NCI-H1105 treated with DMSO at 0.1 percent for 48 hours (cell line): Measurements from ENCODE around the gene NKD2.
"Not testable (repeated sequence)": the region's sequence is repeated elsewhere in the genome, so short reads cannot be mapped to it uniquely, and the experiment has no call there.

Experiments used
- DNase-seq: peaks from one replicate; lab custom pipeline; 2025; lab: John Stamatoyannopoulos, UW

The NKD2 gene

DNA sequence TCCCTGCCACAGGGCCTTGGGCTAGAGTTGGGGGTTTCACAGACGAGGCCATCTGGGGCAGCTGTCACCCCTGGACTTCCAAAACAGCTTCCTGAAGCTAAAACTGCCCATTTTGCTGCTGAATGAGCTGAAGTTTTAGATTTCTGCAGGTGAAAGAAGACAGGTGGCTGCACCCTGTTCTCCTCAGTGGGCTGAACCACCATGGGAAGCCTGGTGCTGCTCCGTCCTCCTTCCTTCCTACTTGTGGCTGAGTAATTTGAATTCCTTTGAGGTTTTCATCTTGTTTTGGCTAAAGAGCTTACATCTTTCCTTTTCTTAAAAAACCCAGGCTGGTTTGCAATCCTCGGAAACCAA is 5.3 kb downstream of the NKD2 start:
- DNase-seq = no peak

DNA sequence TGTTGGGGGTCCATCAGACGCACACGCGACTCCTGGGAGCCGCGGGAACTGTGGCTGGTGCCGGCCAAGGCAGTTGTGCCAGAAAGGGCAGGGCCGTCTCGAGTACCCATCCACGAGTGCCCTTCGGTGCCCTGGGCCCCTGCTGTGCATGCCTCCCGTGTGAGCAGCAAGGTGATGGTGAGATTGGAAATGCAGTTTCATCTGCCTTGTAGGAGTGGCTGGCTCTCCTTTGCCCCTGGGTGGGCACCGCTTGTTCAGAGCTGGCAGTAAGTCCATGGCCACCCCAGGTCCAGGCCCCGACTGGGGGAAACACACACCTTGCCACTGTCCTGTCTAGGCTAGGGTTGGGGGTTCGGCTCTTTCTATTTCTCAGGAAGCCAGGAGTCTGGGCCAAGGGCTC is 5.7 kb downstream of the NKD2 start:
- no peak for DNase-seq

DNA sequence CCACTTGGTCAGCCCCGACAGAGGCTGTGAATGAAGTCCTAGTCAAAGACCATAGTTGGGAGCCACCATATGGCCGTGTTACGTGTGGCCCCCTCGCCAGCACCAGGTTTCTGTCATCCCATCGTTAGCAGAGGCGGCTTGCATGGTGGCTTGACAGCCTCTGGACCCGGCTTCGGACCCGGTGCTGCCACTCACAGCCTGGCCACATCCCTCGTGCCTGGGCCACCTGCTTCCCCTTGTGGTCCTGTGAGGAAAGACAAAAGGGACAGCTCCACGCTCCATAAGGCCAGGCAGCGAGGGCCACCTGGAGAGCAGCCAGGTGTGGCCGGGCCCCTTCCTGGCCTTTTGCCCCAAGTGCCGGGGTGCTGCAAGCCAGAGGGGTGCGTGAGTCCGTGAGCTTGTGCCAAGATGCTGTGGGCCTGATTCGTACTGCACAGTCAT is 6.2 kb downstream of the NKD2 start:
- no peak for DNase-seq

DNA sequence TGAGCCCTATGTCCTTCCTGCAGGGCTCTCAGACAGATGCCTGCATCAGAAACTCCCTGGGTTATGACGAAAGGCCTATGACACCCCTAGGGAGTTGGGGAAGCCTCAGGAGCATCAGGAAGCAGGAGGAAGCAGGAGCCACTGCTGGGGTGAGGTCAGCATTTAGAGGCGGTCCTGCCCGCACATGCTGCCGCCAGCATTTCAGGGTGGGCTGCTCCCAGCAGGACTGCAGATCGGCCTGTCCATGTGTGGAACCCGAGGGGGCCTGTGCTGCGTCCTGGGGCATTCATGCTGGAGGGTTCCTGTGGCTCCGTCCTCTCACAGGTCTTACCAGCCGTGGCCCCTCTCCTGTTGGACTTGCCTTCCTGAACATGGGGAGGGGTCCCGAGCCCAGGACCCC is 6.9 kb downstream of the NKD2 start:
- DNase-seq = no peak

DNA sequence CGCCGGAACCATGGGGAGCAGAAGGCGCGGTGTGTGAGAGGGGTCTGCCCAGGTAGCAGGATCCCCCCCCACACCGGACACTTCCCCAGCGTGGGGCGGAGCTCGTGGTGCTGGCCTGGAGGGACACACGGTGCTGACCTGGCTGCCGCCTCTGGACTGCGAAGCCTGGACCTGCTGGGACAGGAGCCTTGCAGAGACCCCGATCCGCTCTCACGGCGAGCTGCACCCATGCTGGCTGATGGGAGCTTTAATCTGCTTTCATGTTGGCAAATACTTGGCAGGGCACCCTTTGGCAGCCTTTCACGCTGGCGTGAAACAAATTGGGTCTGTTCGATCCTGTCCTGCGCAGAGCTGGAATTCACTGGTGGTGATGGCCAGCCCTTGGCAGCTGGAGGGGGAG is 7.4 kb downstream of the NKD2 start:
- DNase-seq = no peak

DNA sequence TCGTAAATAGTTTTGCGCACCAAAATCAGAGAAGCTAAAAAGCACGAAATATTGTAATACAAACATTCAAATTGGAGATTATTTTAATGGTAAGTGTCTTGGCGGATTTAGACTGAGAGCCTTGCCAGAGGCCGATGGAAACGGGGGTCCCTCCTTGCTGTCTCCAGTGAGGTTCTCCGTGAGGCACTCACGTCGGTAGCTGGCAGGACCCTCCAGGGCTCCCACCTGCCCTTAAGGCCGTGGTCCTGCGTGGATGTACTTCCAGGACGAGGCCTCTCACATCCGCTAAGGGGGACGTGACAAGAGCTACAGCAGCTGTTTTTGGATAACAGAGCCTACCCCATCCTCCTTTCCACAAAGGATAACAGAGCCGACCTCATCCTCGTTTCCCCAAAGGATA is 7.9 kb downstream of the NKD2 start:
- DNase-seq = no peak

DNA sequence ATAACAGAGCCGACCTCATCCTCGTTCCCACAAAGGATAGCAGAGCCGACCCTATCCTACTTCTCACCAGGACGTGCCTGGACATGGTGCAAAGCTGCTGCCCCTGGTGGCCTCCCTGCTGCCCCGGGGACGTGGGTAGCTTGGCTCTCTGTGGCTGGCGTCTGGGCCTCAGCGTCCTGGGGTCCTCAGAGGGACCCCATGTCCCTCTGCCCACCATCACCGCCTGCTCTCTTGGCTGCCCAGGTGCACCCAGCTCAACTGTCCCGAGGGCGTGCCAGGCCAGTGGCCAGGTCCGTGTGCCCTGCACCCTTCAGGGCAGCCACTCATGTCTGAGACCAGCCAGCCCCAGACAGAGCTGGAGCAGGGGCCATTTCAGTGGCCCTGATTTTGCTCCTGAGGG is 8.5 kb downstream of the NKD2 start:
- DNase-seq = no peak

DNA sequence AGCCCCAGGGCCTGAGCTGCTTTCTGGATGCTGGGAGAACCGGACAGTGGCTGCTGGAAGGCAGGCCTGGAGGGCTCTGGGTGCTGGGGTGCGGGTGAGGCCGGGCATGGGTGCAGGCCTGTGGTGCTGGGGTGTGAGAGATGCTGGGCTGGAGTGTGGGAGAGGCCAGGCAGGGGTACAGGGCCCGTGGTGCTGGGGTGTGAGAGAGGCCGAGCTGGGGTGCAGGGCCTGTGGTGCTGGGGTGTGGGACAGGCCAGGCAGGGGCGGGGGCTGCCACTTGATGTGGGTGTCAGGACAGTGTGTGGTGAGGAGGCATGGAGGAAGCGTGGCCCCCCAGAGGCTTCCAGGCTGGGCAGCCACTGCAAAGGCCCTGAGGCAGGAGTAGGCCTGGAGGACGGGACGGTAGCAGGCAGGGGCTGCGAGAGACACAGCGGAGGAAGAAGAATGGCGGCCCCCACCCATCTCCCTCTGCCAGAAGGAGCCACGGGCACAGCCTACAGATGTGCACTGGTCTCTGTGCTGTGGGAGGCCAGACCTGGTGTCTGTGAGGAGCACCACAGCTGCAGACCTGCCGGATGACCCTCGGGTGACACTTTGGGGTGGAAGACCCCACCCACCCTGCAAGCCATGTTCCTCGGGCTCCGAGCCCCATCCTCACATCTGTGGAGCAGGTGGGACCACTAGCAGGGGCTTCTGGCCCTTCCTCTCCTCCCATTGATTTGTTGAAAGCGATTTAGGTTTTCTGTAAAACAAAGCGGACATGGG is 9.3 kb downstream of the NKD2 start:
- DNase-seq = no peak

DNA sequence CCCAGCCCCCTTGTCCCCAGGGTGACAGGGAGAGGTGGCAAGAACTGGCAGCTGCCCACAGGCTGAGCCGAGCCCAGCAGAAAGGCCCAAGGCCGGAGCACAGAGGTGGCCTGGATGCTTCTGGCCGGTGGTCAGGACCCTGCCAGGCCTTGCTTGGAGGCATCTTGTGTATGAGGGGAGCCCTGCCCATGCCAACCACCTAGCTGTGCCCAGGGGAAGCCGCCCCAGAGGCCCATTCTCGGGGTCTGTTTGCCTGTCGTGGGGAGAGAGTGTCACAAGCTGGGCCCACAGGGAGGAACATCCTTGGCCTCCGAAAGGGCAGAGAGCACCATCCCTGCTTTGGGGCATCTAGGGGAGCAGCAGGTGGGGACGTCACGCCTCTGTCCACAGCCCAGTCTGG is 10.0 kb downstream of the NKD2 start:
- no peak for DNase-seq

DNA sequence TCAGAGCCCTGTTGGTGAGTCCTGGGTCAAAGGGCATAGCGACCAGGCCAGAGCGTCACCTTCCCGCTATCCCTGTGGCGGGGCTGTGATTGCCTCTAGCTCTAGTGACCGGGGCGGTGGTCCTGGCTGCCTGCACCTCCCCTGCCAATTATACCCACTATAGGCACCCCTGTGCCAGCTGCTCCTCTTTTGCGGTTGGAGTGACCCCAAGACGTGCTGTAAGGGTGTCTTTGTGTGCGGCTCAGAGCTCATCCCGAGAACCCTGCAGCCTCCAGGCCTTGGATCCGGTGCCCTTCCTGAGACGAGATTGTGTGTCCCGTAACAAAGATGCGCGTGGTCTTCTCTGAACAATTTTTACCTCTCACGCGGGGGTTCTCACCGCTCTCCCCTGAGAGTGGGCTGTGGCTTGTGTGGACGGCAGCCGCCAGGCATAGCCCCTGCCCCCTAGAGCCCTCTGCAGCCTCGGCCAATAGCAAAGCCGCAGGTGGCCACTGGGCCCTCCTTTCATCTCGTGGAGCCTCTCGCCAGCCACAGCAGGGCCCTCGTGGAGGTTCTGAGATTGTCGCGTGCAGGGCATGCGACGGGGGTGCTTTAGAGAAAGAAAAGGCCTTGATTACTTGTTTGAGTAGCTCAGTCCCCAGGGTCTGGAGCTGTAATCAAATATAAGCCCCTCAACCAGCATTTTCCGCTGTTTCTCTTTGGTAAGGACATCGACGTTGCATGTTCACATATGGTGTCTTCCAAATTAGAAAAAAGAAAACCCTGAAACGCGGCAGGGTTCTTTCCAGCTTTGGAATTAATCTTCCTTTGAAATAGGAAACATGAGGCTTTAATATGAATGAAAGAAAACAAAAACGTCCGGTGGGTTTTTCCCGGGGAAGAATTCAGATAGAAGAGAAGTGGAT is 10.7 kb downstream of the NKD2 start:
- DNase-seq = no peak

DNA sequence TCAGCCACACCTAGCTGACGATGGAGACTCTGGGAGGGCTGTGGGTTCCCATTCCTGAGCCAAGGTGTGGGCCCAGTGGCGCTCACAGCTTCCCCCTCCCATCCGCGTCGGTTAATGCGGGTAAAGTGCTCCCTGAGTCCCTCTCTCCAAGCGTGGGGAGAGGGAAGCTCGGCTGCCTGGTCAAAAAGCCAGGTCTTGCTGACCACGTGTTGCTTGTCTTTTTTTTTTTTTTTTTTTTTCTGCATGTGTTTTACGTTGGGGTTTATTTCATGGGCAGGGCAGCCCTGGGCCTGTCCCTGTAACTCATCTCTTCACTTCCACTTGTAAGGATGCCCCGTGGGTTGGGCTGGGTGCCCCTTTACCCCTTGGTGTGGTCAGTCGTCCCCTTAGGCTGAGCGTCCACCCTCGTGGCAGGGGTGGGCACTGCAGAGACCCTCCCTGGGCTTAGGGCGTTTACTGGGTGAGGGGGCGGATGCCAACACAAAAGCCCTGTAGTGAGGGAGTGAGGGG is 11.9 kb downstream of the NKD2 start:
- DNase-seq = no peak

DNA sequence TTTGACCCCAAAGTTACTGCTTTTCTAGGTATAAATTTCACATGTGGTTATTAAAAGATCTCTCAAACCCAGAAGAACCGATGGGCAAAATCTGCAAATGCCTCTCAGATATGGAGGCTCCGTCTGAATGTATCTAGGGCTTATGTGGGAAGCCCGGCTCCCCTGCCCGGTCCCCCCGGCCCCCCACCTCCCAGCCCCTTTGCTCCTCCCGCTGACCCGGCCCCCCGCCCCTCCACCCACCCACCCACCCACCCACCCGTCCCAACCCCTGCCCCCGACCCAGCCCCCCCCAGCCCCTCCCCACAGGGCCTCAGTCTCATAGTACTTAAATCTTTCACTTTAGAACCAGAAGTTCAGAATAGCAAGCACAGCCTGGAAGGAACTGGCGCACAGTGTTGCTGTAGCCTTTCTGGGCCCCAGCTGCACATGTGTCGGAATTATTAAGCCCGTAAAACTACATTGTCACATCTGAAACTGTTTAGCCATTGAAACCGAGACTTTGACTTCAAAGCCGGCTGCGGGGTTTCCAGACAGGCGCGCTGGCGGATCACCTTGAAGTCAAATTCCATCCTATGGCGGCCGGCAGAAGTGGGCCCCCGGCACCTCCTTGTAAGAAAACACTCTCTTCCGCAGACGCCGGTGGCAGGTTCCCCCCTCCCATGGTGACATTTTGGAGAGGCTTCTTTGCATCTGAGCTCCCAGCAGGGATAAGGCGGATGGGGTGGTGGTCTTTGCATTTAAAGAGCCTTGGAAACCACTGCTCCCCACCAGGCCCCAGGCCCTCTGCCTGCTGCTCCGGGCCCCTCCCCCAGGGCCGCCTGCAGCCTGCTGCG is 12.8 kb downstream of the NKD2 start:
- DNase-seq = no peak

DNA sequence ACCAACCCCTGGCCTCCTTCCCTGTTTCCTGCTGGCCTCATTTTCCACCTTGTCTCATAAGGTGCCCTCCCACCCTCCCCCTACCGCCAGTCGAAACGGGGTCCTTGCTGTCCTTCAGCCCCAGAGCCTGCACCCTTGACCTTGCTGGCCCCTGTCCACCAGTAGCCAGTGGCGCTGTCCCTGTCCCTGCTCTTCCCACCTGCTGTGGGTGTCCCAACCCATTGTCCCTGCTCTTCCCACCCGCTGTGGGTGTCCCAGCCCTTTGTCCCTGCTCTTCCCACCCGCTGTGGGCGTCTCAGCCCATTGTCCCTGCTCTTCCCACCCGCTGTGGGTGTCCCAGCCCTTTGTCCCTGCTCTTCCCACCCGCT is 13.4 kb downstream of the NKD2 start:
- DNase-seq = not testable (repeated sequence)

DNA sequence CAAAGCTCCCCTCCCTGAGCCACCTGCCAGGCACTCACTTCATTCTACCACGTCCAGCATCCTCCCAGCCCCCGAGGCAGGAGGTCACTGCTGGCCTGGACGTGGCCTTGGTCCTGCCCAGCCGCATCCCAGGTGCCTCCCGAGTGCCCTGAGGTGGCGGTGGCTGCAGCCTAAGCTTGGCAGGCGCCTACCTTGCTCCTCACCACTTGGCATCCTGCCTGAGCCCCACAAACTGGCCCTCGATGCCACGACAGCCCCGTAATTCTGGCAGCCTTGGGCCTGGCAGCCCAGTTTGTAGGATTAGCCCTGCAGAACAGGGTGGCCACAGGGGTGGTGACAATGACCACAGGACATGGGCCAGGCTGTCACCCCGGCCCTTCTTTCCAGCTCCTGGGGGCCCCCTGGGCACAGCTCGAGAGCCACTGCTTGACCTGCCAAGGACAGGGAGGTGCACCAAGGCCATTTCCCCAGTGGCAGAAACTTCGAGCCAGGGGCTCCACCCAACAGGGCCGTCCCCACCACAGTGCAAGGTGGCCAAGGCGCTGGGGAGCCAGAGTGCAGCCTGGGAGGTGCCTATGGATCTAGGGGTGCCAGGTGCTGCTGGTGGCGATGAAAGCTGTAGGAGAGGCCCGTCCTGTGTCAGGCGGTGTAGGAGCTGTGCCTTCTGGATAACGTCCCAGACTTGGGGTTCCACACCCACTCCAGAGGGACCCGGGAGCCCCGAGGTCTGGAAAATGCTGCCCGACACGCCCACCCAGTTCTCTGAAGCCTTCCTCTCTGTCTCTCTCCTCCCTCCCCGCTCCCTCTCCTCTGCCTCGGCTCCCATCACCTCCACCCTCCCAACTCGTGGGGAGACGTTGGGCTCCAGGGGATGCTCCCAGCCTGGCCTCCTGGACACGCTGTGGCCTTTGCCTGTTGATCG is 18.4 kb downstream of the NKD2 start:
- DNase-seq = no peak

DNA sequence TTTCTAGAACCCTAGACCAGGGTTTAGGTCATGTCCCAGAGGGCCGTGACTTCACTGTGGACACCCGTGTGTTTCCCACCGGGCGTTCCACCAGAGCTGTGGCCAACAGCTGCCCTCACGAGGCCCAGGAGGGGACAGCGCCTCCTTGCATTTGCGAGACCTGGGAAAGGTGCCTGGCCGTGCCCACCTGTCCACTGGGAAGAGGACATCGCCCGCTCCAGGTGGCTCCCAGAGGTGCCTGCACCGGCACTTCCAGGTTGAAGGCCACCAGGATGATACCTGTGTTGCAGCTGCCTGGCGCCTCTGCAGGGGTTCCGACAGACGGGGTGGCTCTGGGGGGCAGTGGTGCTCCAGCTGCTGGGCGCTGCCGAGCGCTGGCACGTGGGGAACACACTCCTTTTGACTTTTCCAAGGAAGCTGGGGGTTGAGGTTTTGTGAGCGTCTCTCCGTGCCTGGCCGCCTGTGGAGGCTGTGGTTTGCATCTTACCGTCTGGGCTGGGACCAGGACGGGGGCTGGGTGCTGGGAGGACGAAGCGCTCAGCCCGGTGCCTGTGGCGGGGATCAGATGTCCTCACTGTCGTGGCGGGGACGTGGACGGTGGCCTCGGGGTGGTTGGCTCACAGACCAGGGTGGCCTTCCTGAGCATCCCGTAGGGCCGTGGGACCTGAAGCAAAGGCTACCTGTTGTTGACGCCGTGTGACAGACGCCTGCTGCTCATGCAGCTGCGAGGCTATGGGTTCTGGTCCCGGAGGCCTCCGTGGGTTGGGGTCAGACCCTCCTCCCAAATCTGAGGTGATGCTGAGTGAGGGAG is 19.2 kb downstream of the NKD2 start:
- no peak for DNase-seq

DNA sequence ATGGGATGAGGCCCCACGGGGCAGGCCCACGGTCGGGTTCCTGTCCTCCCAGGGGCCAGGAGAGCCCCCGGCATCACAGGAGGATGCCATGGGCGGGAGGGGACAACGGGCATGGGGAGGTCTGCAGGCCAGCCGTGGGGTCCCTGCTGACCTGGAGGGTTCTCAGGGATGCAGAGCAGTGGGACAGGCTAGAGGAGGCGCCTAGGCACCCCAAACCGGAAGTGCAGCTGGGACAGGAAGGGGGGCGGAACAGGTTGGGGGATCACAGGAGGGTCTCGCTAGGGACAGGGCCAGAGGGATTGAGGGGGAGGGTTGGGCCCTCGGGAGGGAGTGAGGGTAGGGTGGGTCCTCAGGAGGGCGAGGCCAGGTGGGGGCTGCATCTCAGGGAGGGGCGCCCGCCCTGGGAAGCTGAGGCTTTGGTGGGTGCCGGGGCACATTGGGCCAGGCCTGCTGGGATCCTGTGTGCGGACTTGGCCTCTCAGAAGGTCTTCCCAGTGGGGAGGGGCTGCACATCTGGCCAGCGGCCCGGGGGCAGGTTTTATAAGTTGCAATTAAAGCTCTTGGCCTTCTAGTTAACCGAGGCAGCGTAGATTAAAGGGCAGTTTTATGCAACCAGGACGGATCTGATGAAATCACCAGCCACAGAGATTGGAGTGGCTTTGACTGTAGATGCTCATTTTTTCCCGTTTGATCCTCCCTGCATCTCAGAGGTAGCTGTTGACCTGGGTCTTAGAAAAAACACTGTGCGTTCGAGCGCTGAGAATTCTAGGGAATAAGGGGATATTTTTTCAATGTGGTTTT is 20.1 kb downstream of the NKD2 start:
- DNase-seq = no peak

DNA sequence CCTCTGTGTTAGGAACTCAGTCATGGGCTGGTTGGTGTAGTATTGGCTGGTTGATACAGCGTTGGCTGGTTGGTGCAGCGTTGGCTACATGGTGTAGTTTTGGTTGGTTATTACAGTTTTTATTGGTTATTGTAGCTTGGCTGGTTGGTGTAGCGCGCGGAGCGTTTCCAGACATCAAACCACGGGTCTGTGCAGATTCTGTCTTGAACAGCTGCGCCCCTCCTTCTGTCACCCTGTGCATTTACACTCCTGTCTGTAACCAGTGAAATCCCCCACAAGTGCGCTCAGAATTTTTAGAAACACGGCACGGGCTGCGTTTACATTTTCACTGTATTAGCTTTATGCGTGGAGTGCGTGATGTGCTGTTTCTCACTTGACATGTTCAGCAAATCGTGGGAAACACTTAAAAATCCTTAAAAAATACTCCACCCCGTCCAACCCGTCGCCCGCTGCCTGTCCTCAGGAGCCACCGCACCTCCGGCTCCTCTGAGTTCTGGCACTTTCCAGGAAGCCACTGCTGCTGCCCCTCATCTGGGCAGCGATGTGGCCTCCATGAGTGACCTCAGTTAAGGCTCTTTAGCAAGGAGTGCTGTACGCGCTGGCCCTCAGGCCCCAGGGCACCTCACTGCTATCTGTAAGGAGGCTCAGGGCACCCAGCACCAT is 20.8 kb downstream of the NKD2 start:
- no peak for DNase-seq

DNA sequence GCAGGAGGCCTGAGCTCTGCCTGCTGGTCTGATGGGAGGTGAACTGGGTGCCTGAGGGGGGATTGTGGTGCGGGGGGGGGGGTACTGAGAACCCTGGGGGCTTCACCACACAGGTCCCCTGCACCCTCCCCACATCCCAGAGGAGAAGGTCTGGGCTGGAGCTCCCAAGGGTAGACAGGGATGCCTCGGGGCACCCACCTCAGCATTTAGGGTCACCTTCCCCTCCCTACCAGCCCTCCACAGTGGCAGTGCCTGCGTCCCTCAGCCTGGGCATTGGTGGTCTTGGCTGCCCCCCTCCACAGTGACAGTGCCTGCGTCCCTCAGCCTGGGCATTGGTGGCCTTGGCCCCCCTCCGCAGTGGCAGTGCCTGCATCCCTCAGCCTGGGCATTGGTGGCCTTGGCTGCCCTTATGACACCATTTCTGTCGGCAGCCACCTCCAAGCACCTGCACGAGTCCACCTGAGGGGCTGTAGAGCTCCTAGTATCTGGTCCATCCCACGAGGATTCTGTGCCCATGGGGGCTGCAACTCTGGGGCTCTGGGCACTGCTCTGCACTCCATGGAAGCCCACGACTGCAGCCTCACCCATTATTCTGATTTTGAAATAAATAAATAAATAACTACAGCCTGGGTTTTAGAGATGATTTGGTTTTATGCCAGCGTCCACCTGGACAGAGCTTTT is 21.5 kb downstream of the NKD2 start:
- DNase-seq = no peak
